ENCODE measurements around the gene HBD. TPM values are rescaled to one million over a fixed set of nuclear protein-coding genes. Genes with fewer than 3 reads are reported as not detected.

The HBD gene
- polyA plus RNA-seq, 2 of the 4 experiments (the other 2 are of a cell fraction), result not detected

DNA sequence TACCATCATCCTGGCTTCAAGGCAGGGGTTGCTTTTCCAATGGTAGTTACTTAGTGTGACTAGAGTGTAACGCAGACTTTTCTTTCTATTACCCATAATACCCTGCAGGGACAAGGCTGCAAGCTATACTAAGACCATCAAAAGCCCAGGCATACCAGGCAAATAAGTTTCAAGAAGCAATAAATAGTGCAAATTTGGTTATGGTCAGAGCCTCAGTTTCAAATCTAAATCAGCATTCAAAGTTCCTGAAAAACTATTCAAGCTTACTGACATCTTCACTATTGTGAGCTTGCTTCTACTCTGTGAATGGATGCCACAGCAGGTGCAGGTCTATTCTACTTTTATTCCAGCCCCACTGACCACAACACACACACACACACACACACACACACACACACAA is 4.9 kb downstream of the HBD start (continued):
- TF ChIP-seq KDM1A (IDR thresholded peaks at IDR 0.05; ENCODE audit: low read depth), result no peak

DNA sequence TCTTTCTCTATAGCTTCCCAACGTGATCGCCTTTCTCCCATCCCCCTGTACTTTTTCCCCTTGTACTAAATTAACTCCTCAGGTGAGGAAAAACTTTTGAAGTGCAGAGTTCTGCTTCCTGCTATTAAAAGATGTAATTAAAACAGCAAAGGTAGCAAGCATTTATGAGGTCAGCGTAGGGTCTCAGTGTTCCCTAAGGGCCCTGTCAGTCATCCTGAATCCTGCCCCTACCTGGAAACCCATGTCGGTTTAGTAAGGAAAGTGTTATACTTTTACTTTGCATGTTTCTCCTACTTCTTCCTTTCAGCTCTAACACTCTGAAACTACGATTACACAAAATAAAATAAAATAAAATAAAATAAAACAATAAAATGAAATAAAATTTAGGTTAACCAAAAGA is 6.2 kb downstream of the HBD start:
- TF ChIP-seq NPAS2 (CRISPR knock-in tag; IDR thresholded peaks at IDR 0.05; ENCODE audit: borderline replicate concordance) (no peak), HDAC2 (IDR thresholded peaks at IDR 0.05) (no peak), RNF2 (IDR thresholded peaks at IDR 0.05; ENCODE audit: borderline replicate concordance, low read depth) (no peak), RAD21 (conservative IDR thresholded peaks at IDR 0.05 in 1 of 2, IDR thresholded peaks at IDR 0.05 in 1 of 2) (no peak), TP53 (CRISPR knock-in tag; IDR thresholded peaks at IDR 0.05) (no peak), CBX8 (IDR thresholded peaks at IDR 0.05) (no peak), CBX2 (IDR thresholded peaks at IDR 0.05; ENCODE audit: borderline replicate concordance, low read depth) (no peak), PHF8 (IDR thresholded peaks at IDR 0.05; ENCODE audit: borderline replicate concordance, low read depth) (no peak), BHLHE40 (IDR thresholded peaks at IDR 0.05; ENCODE audit: low read depth, low read length) (no peak), EHF (CRISPR knock-in tag; IDR thresholded peaks at IDR 0.05) (no peak), FOSB (CRISPR knock-in tag; IDR thresholded peaks at IDR 0.05) (no peak), RFX5 (IDR thresholded peaks at IDR 0.05) (no peak), SREBF2 (IDR thresholded peaks at IDR 0.05) (no peak), SMC3 (IDR thresholded peaks at IDR 0.05) (no peak), ZSCAN20 (CRISPR knock-in tag; IDR thresholded peaks at IDR 0.05) (no peak), POLR2A (IDR thresholded peaks at IDR 0.05; ENCODE audit: low read length) (no peak), HOXA7 (CRISPR knock-in tag; IDR thresholded peaks at IDR 0.05) (no peak)
- TF ChIP-seq, protein P1, sequence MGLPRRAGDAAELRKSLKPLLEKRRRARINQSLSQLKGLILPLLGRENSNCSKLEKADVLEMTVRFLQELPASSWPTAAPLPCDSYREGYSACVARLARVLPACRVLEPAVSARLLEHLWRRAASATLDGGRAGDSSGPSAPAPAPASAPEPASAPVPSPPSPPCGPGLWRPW (IDR thresholded peaks at IDR 0.05), result no peak
- TF ChIP-seq, protein P2, sequence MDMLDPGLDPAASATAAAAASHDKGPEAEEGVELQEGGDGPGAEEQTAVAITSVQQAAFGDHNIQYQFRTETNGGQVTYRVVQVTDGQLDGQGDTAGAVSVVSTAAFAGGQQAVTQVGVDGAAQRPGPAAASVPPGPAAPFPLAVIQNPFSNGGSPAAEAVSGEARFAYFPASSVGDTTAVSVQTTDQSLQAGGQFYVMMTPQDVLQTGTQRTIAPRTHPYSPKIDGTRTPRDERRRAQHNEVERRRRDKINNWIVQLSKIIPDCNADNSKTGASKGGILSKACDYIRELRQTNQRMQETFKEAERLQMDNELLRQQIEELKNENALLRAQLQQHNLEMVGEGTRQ (IDR thresholded peaks at IDR 0.05), result no peak
- TF ChIP-seq, protein P3, sequence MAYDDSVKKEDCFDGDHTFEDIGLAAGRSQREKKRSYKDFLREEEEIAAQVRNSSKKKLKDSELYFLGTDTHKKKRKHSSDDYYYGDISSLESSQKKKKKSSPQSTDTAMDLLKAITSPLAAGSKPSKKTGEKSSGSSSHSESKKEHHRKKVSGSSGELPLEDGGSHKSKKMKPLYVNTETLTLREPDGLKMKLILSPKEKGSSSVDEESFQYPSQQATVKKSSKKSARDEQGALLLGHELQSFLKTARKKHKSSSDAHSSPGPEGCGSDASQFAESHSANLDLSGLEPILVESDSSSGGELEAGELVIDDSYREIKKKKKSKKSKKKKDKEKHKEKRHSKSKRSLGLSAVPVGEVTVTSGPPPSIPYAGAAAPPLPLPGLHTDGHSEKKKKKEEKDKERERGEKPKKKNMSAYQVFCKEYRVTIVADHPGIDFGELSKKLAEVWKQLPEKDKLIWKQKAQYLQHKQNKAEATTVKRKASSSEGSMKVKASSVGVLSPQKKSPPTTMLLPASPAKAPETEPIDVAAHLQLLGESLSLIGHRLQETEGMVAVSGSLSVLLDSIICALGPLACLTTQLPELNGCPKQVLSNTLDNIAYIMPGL (CRISPR knock-in tag; IDR thresholded peaks at IDR 0.05; ENCODE audit: borderline replicate concordance), result no peak
- H3K9me3 ChIP-seq, result no peaks in the 10 kb centered on the region
- H3K4me1 ChIP-seq, result no peaks in the 10 kb centered on the region
- FAIRE-seq (no peak), ATAC-seq (no peak), DNase-seq (ENCODE audit: low read depth in 1 of 2, low spot score in 1 of 2) (no peak)
- POLR2A ChIA-PET, result no interaction called here
- 52% methylated on average over 5 of the region's 5 CpGs for WGBS (ENCODE audit: missing lambda C conversion rate)
- H3K4me3 ChIP-seq, result no peak overlapping the region
- no peak overlapping the region for H3K27ac ChIP-seq
- H3K4me2 ChIP-seq, result no peak overlapping the region
- CTCF ChIA-PET, result interaction anchor here (1.0 kb wide), 1 partner anchor 24 kb away, joined by 3 read pairs; no protein-coding TSS in a partner anchor

DNA sequence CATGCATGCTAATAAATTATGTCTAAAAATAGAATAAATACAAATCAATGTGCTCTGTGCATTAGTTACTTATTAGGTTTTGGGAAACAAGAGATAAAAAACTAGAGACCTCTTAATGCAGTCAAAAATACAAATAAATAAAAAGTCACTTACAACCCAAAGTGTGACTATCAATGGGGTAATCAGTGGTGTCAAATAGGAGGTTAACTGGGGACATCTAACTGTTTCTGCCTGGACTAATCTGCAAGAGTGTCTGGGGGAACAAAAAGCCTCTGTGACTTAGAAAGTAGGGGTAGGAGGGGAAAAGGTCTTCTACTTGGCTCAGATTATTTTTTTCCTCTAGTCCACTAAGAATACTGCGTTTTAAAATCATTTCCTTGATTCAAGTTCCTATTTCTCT is 6.6 kb downstream of the HBD start:
- no peak for FAIRE-seq
- ChIA-PET POLR2A (no interaction called here), CTCF (no interaction called here)
- TF ChIP-seq, protein P4, sequence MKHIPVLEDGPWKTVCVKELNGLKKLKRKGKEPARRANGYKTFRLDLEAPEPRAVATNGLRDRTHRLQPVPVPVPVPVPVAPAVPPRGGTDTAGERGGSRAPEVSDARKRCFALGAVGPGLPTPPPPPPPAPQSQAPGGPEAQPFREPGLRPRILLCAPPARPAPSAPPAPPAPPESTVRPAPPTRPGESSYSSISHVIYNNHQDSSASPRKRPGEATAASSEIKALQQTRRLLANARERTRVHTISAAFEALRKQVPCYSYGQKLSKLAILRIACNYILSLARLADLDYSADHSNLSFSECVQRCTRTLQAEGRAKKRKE (CRISPR knock-in tag; IDR thresholded peaks at IDR 0.05; ENCODE audit: low read depth), result no peak
- TF ChIP-seq FOXS1 (CRISPR knock-in tag; IDR thresholded peaks at IDR 0.05), result no peak
- TF ChIP-seq TFCP2L1 (CRISPR knock-in tag; IDR thresholded peaks at IDR 0.05), result no peak
- no peak for TF ChIP-seq CHD4 (IDR thresholded peaks at IDR 0.05; ENCODE audit: borderline replicate concordance)
- no peak for TF ChIP-seq HOXB13 (CRISPR knock-in tag; IDR thresholded peaks at IDR 0.05; ENCODE audit: low read depth)
- TF ChIP-seq ZFP36 (IDR thresholded peaks at IDR 0.05; ENCODE audit: borderline replicate concordance, partially characterized antibody), result no peak
- no peak for TF ChIP-seq PHF8 (IDR thresholded peaks at IDR 0.05; ENCODE audit: borderline replicate concordance, low read depth)
- TF ChIP-seq, protein P1 (IDR thresholded peaks at IDR 0.05), result no peak
- no peak for TF ChIP-seq JUN (IDR thresholded peaks at IDR 0.05)
- TF ChIP-seq NR3C1 (IDR thresholded peaks at IDR 0.05), result no peak
- TF ChIP-seq NFE2L2 (conservative IDR thresholded peaks at IDR 0.05; ENCODE audit: low read length), result no peak
- no peak for TF ChIP-seq HDAC2 (IDR thresholded peaks at IDR 0.05)
- TF ChIP-seq EHF (CRISPR knock-in tag; IDR thresholded peaks at IDR 0.05), result no peak
- TF ChIP-seq KDM1A (IDR thresholded peaks at IDR 0.05; ENCODE audit: low read depth), result no peak
- no peak for TF ChIP-seq CHD2 (IDR thresholded peaks at IDR 0.05; ENCODE audit: low read length, partially characterized antibody)
- Histone ChIP-seq H3K4me3 (no peak overlapping the region), H3K4me1 (no peaks in the 10 kb centered on the region), H3K9me3 (no peaks in the 10 kb centered on the region), H3K27ac (no peak overlapping the region), H3K4me2 (no peak overlapping the region)
- 3% methylated on average over 1 of the region's 1 CpG for WGBS (ENCODE audit: missing lambda C conversion rate)
- no peak for ATAC-seq
- DNase-seq (ENCODE audit: low read depth in 1 of 2, low spot score in 1 of 2), result no peak

Data from A549 (cell line).